OCI-LY3 (cell line): ENCODE results near the gene TPK1.

Experiments
- EZH2phosphoT487 ChIP-seq: fragments of 200-600 bp; shearing (Covaris generic); IDR thresholded peaks from 2 replicates; pipeline ENCODE4 v1.6.1; 2018; ENCODE audit warnings: antibody characterized with exemption, mixed run types, low read depth
- TF ChIP-seq, protein P1 (sequence below): fragments of 200-600, 300-600 bp; sonication (generic); IDR thresholded peaks from 2 replicates; pipeline ENCODE4 v1.5.1; 2014; ENCODE audit warnings: antibody characterized with exemption, low read length, low read depth

- TF ChIP-seq, protein P1, sequence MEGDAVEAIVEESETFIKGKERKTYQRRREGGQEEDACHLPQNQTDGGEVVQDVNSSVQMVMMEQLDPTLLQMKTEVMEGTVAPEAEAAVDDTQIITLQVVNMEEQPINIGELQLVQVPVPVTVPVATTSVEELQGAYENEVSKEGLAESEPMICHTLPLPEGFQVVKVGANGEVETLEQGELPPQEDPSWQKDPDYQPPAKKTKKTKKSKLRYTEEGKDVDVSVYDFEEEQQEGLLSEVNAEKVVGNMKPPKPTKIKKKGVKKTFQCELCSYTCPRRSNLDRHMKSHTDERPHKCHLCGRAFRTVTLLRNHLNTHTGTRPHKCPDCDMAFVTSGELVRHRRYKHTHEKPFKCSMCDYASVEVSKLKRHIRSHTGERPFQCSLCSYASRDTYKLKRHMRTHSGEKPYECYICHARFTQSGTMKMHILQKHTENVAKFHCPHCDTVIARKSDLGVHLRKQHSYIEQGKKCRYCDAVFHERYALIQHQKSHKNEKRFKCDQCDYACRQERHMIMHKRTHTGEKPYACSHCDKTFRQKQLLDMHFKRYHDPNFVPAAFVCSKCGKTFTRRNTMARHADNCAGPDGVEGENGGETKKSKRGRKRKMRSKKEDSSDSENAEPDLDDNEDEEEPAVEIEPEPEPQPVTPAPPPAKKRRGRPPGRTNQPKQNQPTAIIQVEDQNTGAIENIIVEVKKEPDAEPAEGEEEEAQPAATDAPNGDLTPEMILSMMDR, result no peak
- TF ChIP-seq EZH2phosphoT487, result no peak
These were observed 170.0 kb downstream of the TPK1 start for GRCh38 chr7:144665689-144666381.
